ENCODE data around the gene SIN3B. TPM values are rescaled to one million over a fixed set of nuclear protein-coding genes. Genes with fewer than 3 reads are reported as not detected.
"Not testable (repeated sequence)": the region's sequence is repeated elsewhere in the genome, so short reads cannot be mapped to it uniquely, and the experiment has no call there.

Gene SIN3B
- total RNA-seq (2014; rRNA removed; shearing (Covaris generic)), result 9.5 and 18.8 TPM in 2 replicates

- peak within 1 kb of the TSS; percentile 81 for H3K4me3 ChIP-seq
- no peaks in the 10 kb centered on the region for H3K9me3 ChIP-seq (replicated peaks)
- H3K27ac ChIP-seq, result no peak within 1 kb of the TSS
- H3K4me1 ChIP-seq (replicated peaks), result peaks cover 29% of the 10 kb centered on the region
- peaks cover 33% of the 10 kb centered on the region for H3K36me3 ChIP-seq
- H3K27me3 ChIP-seq (replicated peaks), result no peaks in the 10 kb centered on the region
- DNase-seq (ENCODE audit: low read depth in 1 of 2, low spot score in 2 of 2), result peak; percentile 84 to 93
Measured at GRCh38 chr19:16829010-16829821, at the start of gene SIN3B. SIN3B (plus strand) TSS chr19:16829398; CDS start chr19:16829421, 23 bp downstream.

DNA sequence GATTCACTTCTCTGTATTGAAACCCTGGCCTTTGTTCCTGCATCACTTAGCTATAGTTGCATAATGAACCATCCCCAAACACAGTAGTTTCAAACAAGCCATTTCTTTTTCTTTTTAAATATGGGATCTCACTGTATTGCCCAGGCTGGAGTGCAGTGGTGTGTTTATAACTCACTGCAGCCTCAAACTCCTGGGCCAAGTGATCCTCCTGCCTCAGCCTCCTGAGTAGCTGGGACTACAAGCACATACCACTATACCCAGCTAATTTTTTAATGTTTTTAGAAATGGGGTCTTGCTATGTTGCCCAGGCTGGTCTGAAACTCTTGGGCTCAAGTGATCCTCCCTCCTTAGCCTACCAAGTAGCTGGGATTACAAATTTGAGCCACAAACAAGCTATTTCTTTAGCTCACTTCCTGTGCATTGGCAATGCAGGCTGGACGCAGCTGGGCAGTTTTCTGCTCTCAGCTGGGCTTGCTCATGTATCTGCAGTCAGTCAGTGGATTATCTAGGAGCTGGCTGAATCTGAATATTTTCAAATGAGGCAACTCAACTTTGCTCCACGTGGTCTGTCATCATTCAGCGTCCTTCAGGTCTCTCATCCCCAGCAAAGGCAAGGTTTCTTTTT is 49.5 kb upstream of the SIN3B start:
- no peak overlapping the region for H3K27ac ChIP-seq
- H3K4me3 ChIP-seq, result no peak overlapping the region
- no peaks in the 10 kb centered on the region for H3K36me3 ChIP-seq
- no peaks in the 10 kb centered on the region for H3K4me1 ChIP-seq (replicated peaks)
- DNase-seq (ENCODE audit: low read depth in 1 of 2, low spot score in 2 of 2), result no peak
- H3K9me3 ChIP-seq (replicated peaks), result no peaks in the 10 kb centered on the region
- H3K27me3 ChIP-seq (replicated peaks), result no peaks in the 10 kb centered on the region

DNA sequence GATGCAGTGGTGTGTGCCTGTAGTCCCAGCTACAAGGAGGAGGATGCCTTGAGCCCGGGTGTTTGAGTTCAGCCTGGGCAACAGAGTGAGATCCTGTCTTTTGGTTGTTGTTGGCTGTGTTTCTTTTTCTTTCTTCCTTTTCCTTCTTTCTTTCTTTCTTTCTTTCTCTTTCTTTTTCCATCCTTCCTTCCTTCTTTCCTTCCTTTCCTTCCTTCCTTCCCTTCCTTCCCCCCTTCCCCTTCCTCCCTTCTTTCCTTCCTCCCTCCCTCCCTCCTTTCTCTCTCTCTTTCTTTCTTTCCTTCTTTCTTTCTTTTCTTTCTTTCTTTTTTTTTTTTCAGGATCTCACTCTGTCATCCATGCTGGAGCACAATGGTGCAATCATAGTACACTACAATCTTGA is 46.5 kb upstream of the SIN3B start:
- Histone ChIP-seq H3K9me3 (replicated peaks) (no peaks in the 10 kb centered on the region), H3K27me3 (replicated peaks) (no peaks in the 10 kb centered on the region), H3K4me3 (no peak overlapping the region), H3K27ac (no peak overlapping the region), H3K4me1 (replicated peaks) (no peaks in the 10 kb centered on the region), H3K36me3 (no peaks in the 10 kb centered on the region)
- no peak for DNase-seq (ENCODE audit: low read depth in 1 of 2, low spot score in 2 of 2)

DNA sequence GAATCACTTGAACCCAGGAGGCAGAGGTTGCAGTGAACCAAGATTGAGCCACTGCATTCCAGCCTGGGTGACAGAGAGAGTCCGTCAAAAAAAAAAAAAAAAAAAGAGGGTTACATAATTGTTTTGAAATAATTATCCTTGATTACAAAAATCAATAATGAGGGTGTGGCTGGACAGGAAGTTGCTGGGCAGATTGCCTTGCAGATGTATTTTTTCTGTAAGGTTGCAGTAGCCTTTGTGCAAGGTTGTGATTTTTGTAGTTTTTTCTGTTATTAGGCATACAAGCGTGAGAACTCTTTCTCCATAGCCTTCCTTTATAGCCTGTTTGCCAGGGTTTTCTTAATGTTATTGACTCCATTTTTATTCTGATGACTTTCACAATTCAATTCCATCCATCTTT is 40.7 kb upstream of the SIN3B start:
- Histone ChIP-seq H3K4me3 (no peak overlapping the region), H3K4me1 (replicated peaks) (no peaks in the 10 kb centered on the region), H3K27me3 (replicated peaks) (no peaks in the 10 kb centered on the region), H3K9me3 (replicated peaks) (peaks cover 7% of the 10 kb centered on the region), H3K36me3 (no peaks in the 10 kb centered on the region), H3K27ac (no peak overlapping the region)
- DNase-seq (ENCODE audit: low read depth in 1 of 2, low spot score in 2 of 2), result no peak

GRCh38 chr19:16789238-16789637 is 40.0 kb upstream of the SIN3B start:
- H3K27ac ChIP-seq, result no peak overlapping the region
- no peaks in the 10 kb centered on the region for H3K4me1 ChIP-seq (replicated peaks)
- H3K36me3 ChIP-seq, result no peaks in the 10 kb centered on the region
- H3K4me3 ChIP-seq, result no peak overlapping the region
- DNase-seq (ENCODE audit: low read depth in 1 of 2, low spot score in 2 of 2), result no peak
- peaks cover 7% of the 10 kb centered on the region for H3K9me3 ChIP-seq (replicated peaks)
- no peaks in the 10 kb centered on the region for H3K27me3 ChIP-seq (replicated peaks)

GRCh38 chr19:16790051-16790450 is 39.1 kb upstream of the SIN3B start:
- Histone ChIP-seq H3K9me3 (replicated peaks) (peaks cover 7% of the 10 kb centered on the region), H3K27ac (no peak overlapping the region), H3K4me3 (no peak overlapping the region), H3K4me1 (replicated peaks) (no peaks in the 10 kb centered on the region), H3K27me3 (replicated peaks) (no peaks in the 10 kb centered on the region), H3K36me3 (no peaks in the 10 kb centered on the region)
- DNase-seq (ENCODE audit: low read depth in 1 of 2, low spot score in 2 of 2), result no peak

DNA sequence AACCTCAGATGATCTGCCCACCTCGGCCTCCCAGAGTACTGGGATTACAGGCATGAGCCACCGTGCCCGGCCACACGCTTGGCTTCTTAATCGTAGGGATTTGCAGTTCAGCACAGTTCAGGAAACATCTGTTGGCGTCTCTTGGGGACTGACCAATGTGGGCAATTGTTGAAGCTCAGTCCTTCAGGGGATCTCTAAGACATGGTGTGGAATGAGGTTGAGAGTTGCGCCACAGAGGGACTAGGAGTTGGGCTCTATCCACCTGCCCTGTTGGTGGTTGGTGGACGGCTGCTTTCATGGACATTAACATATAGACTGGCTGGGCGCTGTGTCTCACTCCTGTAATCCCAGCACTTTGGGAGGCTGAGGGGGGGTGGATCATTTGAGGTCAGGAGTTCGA is 37.3 kb upstream of the SIN3B start:
- peaks cover 7% of the 10 kb centered on the region for H3K9me3 ChIP-seq (replicated peaks)
- DNase-seq (ENCODE audit: low read depth in 1 of 2, low spot score in 2 of 2), result no peak
- H3K36me3 ChIP-seq, result no peaks in the 10 kb centered on the region
- H3K27me3 ChIP-seq (replicated peaks), result no peaks in the 10 kb centered on the region
- H3K4me1 ChIP-seq (replicated peaks), result no peaks in the 10 kb centered on the region
- no peak overlapping the region for H3K4me3 ChIP-seq
- H3K27ac ChIP-seq, result no peak overlapping the region

DNA sequence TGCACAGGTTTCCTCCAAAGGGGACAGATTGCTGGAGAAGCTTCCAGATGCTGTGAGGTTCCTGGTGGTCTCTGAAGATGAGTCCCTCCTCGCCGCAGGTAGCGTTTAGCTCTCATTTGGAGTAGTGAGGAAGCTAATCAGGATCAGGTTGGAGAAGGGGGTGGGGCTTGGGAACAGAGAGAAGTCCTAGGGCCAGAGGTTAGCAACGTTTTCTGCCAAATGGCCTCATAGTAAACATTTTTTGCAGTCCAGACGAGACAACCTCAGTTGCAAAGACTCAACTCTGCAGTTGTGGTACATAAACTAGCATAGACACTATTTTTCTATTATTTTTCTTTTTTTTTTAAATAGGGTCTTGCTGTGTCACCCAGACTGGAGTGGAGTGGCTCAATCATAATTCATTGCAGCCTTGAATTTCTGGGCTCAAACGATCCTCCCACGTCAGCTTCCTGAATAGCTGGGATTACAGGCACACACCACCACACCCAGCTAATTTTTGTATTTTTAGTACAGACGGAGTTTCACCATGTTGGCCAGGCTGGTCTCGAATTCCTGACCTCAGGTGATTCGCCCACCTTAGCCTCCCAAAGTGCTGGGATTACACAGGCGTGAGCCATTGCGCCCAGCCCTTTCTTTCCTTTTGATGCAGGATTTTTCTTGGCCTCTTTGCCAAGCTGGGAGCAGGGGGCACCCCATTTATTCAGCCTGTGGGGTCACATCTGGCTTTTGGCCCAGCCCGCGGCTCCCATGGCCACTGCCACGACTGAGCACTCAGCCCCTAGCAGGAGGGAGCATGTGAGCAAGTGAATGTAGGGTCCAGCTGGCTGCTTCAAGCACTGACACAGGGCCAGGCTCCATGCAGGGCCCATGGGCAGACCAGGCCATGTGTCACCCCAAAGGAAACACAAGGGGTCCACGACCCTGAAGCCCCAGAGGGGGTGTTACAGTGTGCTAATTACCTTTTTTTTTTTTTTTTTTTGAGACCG is 34.4 kb upstream of the SIN3B start:
- H3K27me3 ChIP-seq (replicated peaks), result no peaks in the 10 kb centered on the region
- no peak for DNase-seq (ENCODE audit: low read depth in 1 of 2, low spot score in 2 of 2)
- H3K36me3 ChIP-seq, result no peaks in the 10 kb centered on the region
- no peaks in the 10 kb centered on the region for H3K9me3 ChIP-seq (replicated peaks)
- H3K4me3 ChIP-seq, result no peak overlapping the region
- H3K4me1 ChIP-seq (replicated peaks), result no peaks in the 10 kb centered on the region
- no peak overlapping the region for H3K27ac ChIP-seq

- H3K4me3 ChIP-seq, result no peak overlapping the region
- no peaks in the 10 kb centered on the region for H3K4me1 ChIP-seq (replicated peaks)
- no peaks in the 10 kb centered on the region for H3K36me3 ChIP-seq
- no peaks in the 10 kb centered on the region for H3K9me3 ChIP-seq (replicated peaks)
- H3K27ac ChIP-seq, result no peak overlapping the region
- H3K27me3 ChIP-seq (replicated peaks), result no peaks in the 10 kb centered on the region
- DNase-seq (ENCODE audit: low read depth in 1 of 2, low spot score in 2 of 2), result no peak
Measured at GRCh38 chr19:16795731-16796130, 33.5 kb upstream of the SIN3B start.

GRCh38 chr19:16797876-16798275 is 31.3 kb upstream of the SIN3B start:
- peaks cover 6% of the 10 kb centered on the region; the same call in 1 of the 2 replicates for H3K4me1 ChIP-seq (replicated peaks)
- DNase-seq (ENCODE audit: low read depth in 1 of 2, low spot score in 2 of 2), result no peak
- H3K9me3 ChIP-seq (replicated peaks), result no peaks in the 10 kb centered on the region
- no peaks in the 10 kb centered on the region for H3K36me3 ChIP-seq
- no peak overlapping the region for H3K27ac ChIP-seq
- no peak overlapping the region for H3K4me3 ChIP-seq
- no peaks in the 10 kb centered on the region for H3K27me3 ChIP-seq (replicated peaks)

GRCh38 chr19:16798326-16798725 is 30.9 kb upstream of the SIN3B start:
- H3K27me3 ChIP-seq (replicated peaks); H3K4me1 ChIP-seq (replicated peaks); H3K36me3 ChIP-seq; H3K4me3 ChIP-seq; H3K9me3 ChIP-seq (replicated peaks); DNase-seq (ENCODE audit: low read depth in 1 of 2, low spot score in 2 of 2); H3K27ac ChIP-seq: not testable (repeated sequence)

DNA sequence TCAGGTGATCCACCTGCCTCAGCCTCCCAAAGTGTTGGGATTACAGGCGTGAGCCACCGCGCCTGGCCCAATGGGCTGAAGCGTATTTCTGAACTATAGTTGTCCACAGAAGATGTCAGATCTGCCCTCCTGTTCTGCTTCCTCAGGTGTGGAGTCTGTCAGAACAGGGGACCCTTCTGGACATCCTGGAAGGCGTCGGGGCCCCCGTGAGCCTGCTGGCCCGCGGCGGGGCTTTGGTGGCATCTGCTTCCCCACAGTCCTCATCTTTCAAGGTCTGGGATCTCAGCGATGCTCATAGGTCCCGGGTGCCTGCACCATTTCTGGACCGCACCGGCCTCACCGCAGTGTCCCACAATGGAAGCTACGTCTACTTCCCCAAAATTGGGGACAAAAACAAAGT is 29.5 kb upstream of the SIN3B start:
- Histone ChIP-seq H3K4me3 (no peak overlapping the region), H3K27me3 (replicated peaks) (no peaks in the 10 kb centered on the region)

GRCh38 chr19:16801600-16802013 is 27.6 kb upstream of the SIN3B start:
- peak; percentile 27 to 52 for DNase-seq (ENCODE audit: low read depth in 1 of 2, low spot score in 2 of 2)
- H3K27ac ChIP-seq, result no peak overlapping the region
- no peaks in the 10 kb centered on the region for H3K27me3 ChIP-seq (replicated peaks)

More for the DNA sequence above, 29.5 kb upstream of the SIN3B start:
- Histone ChIP-seq H3K36me3 (no peaks in the 10 kb centered on the region), H3K4me1 (replicated peaks) (peaks cover 6% of the 10 kb centered on the region; the same call in 1 of the 2 replicates), H3K27ac (no peak overlapping the region), H3K9me3 (replicated peaks) (no peaks in the 10 kb centered on the region)
- DNase-seq (ENCODE audit: low read depth in 1 of 2, low spot score in 2 of 2), result no peak

More at GRCh38 chr19:16801600-16802013, 27.6 kb upstream of the SIN3B start:
- Histone ChIP-seq H3K36me3 (no peaks in the 10 kb centered on the region), H3K4me1 (replicated peaks) (peaks cover 6% of the 10 kb centered on the region; the same call in 1 of the 2 replicates), H3K4me3 (no peak overlapping the region), H3K9me3 (replicated peaks) (no peaks in the 10 kb centered on the region)
